HepG2 (cell line): ENCODE results near the gene PIP4K2B. TPM values are rescaled to one million over a fixed set of nuclear protein-coding genes. Genes with fewer than 3 reads are reported as not detected.

Experiments
- CCDC6 ChIP-seq: sonication (generic); formaldehyde crosslinking; IDR thresholded peaks from 2 replicates; pipeline ENCODE4 v1.8.1; 2022; ENCODE audit warnings: mild to moderate bottlenecking, missing genetic modification reagents, moderate library complexity
- CSRNP1 ChIP-seq: sonication (generic); formaldehyde crosslinking; IDR thresholded peaks from 2 replicates; pipeline ENCODE4 v1.8.1; 2023; ENCODE audit warnings: mild to moderate bottlenecking, missing genetic modification reagents
- ELF1 ChIP-seq: sonication (generic); formaldehyde crosslinking; IDR thresholded peaks from 2 replicates; pipeline ENCODE4 v1.4.0; 2020; ENCODE audit warnings: missing genetic modification reagents
- HOMEZ ChIP-seq: IDR thresholded peaks from 2 replicates; pipeline ENCODE4 v1.6.1; 2016; ENCODE audit warnings: low read depth
- MAX ChIP-seq: IDR thresholded peaks from 2 replicates; pipeline ENCODE4 v1.6.1; 2012; ENCODE audit warnings: inconsistent platforms
- MEIS1 ChIP-seq: sonication (generic); formaldehyde crosslinking; IDR thresholded peaks from 2 replicates; pipeline ENCODE4 v1.9.0; 2021; ENCODE audit warnings: mild to moderate bottlenecking, missing genetic modification reagents, moderate library complexity, borderline replicate concordance
- NBN ChIP-seq: fragments of 450-650 bp; conservative IDR thresholded peaks from 2 replicates; pipeline ENCODE4 v1.6.1; 2017
- PATZ1 ChIP-seq: sonication (generic); formaldehyde crosslinking; IDR thresholded peaks from 2 replicates; pipeline ENCODE4 v1.4.0; 2020; ENCODE audit warnings: missing genetic modification reagents
- RFX5 ChIP-seq: IDR thresholded peaks from 2 replicates; pipeline ENCODE4 v1.6.1; 2011; ENCODE audit warnings: low read depth, low read length, improper control_type of control experiment
- SMARCC2 ChIP-seq: fragments of 450-650 bp; IDR thresholded peaks from 2 replicates; pipeline ENCODE4 v1.6.1; 2017; ENCODE audit warnings: antibody characterized with exemption, mild to moderate bottlenecking
- SRF ChIP-seq: IDR thresholded peaks from 2 replicates; pipeline ENCODE4 v1.6.1; 2011; ENCODE audit warnings: mild to moderate bottlenecking, low read depth, low read length, moderate library complexity
- SRY ChIP-seq: sonication (generic); formaldehyde crosslinking; IDR thresholded peaks from 2 replicates; pipeline ENCODE4 v1.8.0; 2022; ENCODE audit warnings: mild to moderate bottlenecking, missing genetic modification reagents
- THAP8 ChIP-seq: sonication (generic); formaldehyde crosslinking; IDR thresholded peaks from 2 replicates; pipeline ENCODE4 v1.5.1; 2020; ENCODE audit warnings: missing genetic modification reagents, mild to moderate bottlenecking, borderline replicate concordance
- ZNF101 ChIP-seq: sonication (generic); formaldehyde crosslinking; IDR thresholded peaks from 2 replicates; pipeline ENCODE4 v1.4.0; 2020; ENCODE audit warnings: mild to moderate bottlenecking, low read depth, missing genetic modification reagents, borderline replicate concordance
- ZNF512 ChIP-seq: sonication (generic); formaldehyde crosslinking; IDR thresholded peaks from 2 replicates; pipeline ENCODE4 v1.4.0; 2020; ENCODE audit warnings: mild to moderate bottlenecking, missing genetic modification reagents
- ZNF691 ChIP-seq: sonication (generic); formaldehyde crosslinking; IDR thresholded peaks from 2 replicates; pipeline ENCODE4 v1.4.0; 2020; ENCODE audit warnings: missing genetic modification reagents, low read depth, mild to moderate bottlenecking, borderline replicate concordance
- ZNF703 ChIP-seq: sonication (generic); formaldehyde crosslinking; IDR thresholded peaks from 2 replicates; pipeline ENCODE4 v1.5.1; 2020; ENCODE audit warnings: missing genetic modification reagents, mild to moderate bottlenecking, moderate library complexity, borderline replicate concordance
- ZNF740 ChIP-seq: sonication (generic); formaldehyde crosslinking; IDR thresholded peaks from 2 replicates; pipeline ENCODE4 v1.4.0; 2020; ENCODE audit warnings: missing genetic modification reagents
- polyA plus RNA-seq, 8 experiments: library from polyadenylated mRNA; depleted of rRNA in 3 of 8; stranded (reverse) in 7 of 8; unstranded in 1 of 8; fragments of >200 nt; fragmentation: Illumina TruSeq in 4 of 8; extraction: Trizol in 4 of 8; gene quantifications; 2 replicates each; pipeline versions ENCODE4 v1.2.1 to v1.2.3, GENCODE V29; 2011 to 2016; ENCODE audit warnings: low read depth in 4 of 8, missing spikeins in 1 of 8, mixed read lengths in 1 of 8; ENCODE audit not compliant: insufficient read depth in 1 of 8
- total RNA-seq, 5 experiments: library from RNA; depleted of rRNA; stranded (reverse); fragments of >200 nt; fragmentation: Illumina TruSeq; extraction: Trizol; gene quantifications; 2 replicates each; pipeline ENCODE4 v1.2.3, GENCODE V29; 2016; ENCODE audit warnings: low read depth in 1 of 5

Gene PIP4K2B
- total and polyA plus RNA-seq, 2 of the 13 experiments (the other 11 are each of a cell fraction or from before 2014, with no cell fraction given) = 20.4 to 54.0 TPM

- TF ChIP-seq SRY (CRISPR knock-in tag) = peak; percentile 26
- TF ChIP-seq CCDC6 (CRISPR knock-in tag) = peak; percentile 75; the same call in 1 of the 2 replicates
- TF ChIP-seq THAP8 (CRISPR knock-in tag) = no peak; the same call in 1 of the 2 replicates
- peak; percentile 98; the same call in 1 of the 2 replicates for TF ChIP-seq ZNF691 (CRISPR knock-in tag)
- peak; percentile 93; the same call in 1 of the 2 replicates for TF ChIP-seq CSRNP1 (CRISPR knock-in tag)
- TF ChIP-seq NBN = no peak
- TF ChIP-seq ZNF740 (CRISPR knock-in tag) = no peak; the same call in 1 of the 2 replicates
- peak; percentile 5; the same call in 1 of the 2 replicates for TF ChIP-seq SRF
- no peak for TF ChIP-seq SMARCC2
- no peak for TF ChIP-seq ZNF703 (CRISPR knock-in tag)
- TF ChIP-seq ELF1 (CRISPR knock-in tag) = peak; percentile 99
- TF ChIP-seq ZNF101 (CRISPR knock-in tag) = no peak
- TF ChIP-seq MAX = peak; percentile 100
- peak; percentile 73 for TF ChIP-seq PATZ1 (CRISPR knock-in tag)
- 0 out of 2 replicates have a peak, but pooled peaks have one; percentile 43 for TF ChIP-seq RFX5
- no peak for TF ChIP-seq ZNF512
- TF ChIP-seq HOMEZ (CRISPR knock-in tag) = peak; percentile 42; the same call in 1 of the 2 replicates
- peak; percentile 66; the same call in 1 of the 2 replicates for TF ChIP-seq MEIS1
Observed at GRCh38 chr17:38752308-38753070, 46.9 kb downstream of the PIP4K2B start, which contains the start of gene PSMB3 (continued).
